AG04450 (cell line): ENCODE results near the gene PERM1. TPM values are rescaled to one million over a fixed set of nuclear protein-coding genes. Genes with fewer than 3 reads are reported as not detected.

ENCODE experiments used
- CTCF ChIA-PET: fragments of 300-600, 350-600 bp; formaldehyde crosslinking; extraction: SDS; loops from one replicate; lab custom pipeline; 2022; ENCODE audit warnings: antibody characterized with exemption, inconsistent platforms; lab: Charles Lee
- POLR2A ChIA-PET: fragments of 350-600 bp; formaldehyde crosslinking; extraction: SDS; loops from one replicate; lab custom pipeline; 2021; ENCODE audit warnings: antibody characterized with exemption, inconsistent platforms; lab: Yijun Ruan, JAX
- DNase-seq: peaks from one replicate; pipeline ENCODE4 v3.0.0-alpha.2; 2011; ENCODE audit warnings: low read depth, low spot score
- H3K27ac ChIP-seq: one replicate; pipeline ENCODE4 v1.5.1; 2012; ENCODE audit warnings: low read depth, low read length, control low read depth
- H3K27me3 ChIP-seq: one replicate; pipeline ENCODE4 v1.6.0; 2012; ENCODE audit warnings: low read length; ENCODE audit not compliant: control insufficient read depth, insufficient read depth
- H3K4me3 ChIP-seq: 2 replicates; pipeline ENCODE4 v1.5.1; 2011; ENCODE audit warnings: mild to moderate bottlenecking, low read depth, low read length, control low read depth
- H3K9me3 ChIP-seq: 2 replicates; pipeline ENCODE4 v1.5.1; 2012; ENCODE audit warnings: low read length; ENCODE audit not compliant: control insufficient read depth, insufficient read depth
- CTCF ChIP-seq: IDR thresholded peaks from 2 replicates; pipeline ENCODE4 v1.5.1; 2011; ENCODE audit warnings: low read depth, low read length, control low read depth, inconsistent platforms
- polyA plus RNA-seq: library from polyadenylated mRNA; depleted of rRNA; stranded (reverse); fragments of >200 nt; gene quantifications from 2 replicates; pipeline ENCODE4 v1.2.3, GENCODE V29; 2011

The PERM1 gene
- polyA plus RNA-seq, 1 experiment, result not detected

- no peak for TF ChIP-seq CTCF
- Histone ChIP-seq H3K27me3 (no peaks in the 10 kb centered on the region), H3K27ac (no peak overlapping the region), H3K4me3 (no peak overlapping the region), H3K9me3 (peaks cover 4% of the 10 kb centered on the region; the same call in 1 of the 2 replicates)
- ChIA-PET POLR2A (no interaction called here), CTCF (no interaction called here)
- no peak for DNase-seq
Measured at GRCh38 chr1:962381-963300, 19.3 kb downstream of the PERM1 start.

- ChIA-PET CTCF (no interaction called here), POLR2A (interaction anchor here (0.8 kb wide), 1 partner anchor 12 kb away, joined by 3 read pairs; no protein-coding TSS in a partner anchor)
- no peak overlapping the region for H3K27ac ChIP-seq
- no peak for DNase-seq
- peaks cover 4% of the 10 kb centered on the region; the same call in 1 of the 2 replicates for H3K9me3 ChIP-seq
- TF ChIP-seq CTCF, result no peak
- H3K4me3 ChIP-seq, result peak overlapping the region; percentile 65
- H3K27me3 ChIP-seq, result no peaks in the 10 kb centered on the region
Measured at GRCh38 chr1:961132-961669, 20.7 kb downstream of the PERM1 start.

GRCh38 chr1:960363-961131 lies 21.3 kb downstream of the PERM1 start, which contains the start of gene KLHL17:
TSS of gene KLHL17 (plus strand) at chr1:960584. CDS start at chr1:960694, 110 bp downstream.
- no peak for TF ChIP-seq CTCF
- CTCF ChIA-PET, result no interaction called here
- DNase-seq, result no peak
- H3K27me3 ChIP-seq, result no peaks in the 10 kb centered on the region
- H3K4me3 ChIP-seq, result peak within 1 kb of the TSS; percentile 65
- H3K27ac ChIP-seq, result no peak within 1 kb of the TSS
- peaks cover 4% of the 10 kb centered on the region; the same call in 1 of the 2 replicates for H3K9me3 ChIP-seq
- POLR2A ChIA-PET, result interaction anchor here (0.8 kb wide), 1 partner anchor 12 kb away, joined by 3 read pairs; no protein-coding TSS in a partner anchor

- DNase-seq, result no peak
- Histone ChIP-seq H3K4me3 (peak overlapping the region; percentile 65), H3K27me3 (no peaks in the 10 kb centered on the region), H3K27ac (no peak overlapping the region), H3K9me3 (peaks cover 4% of the 10 kb centered on the region; the same call in 1 of the 2 replicates)
- POLR2A ChIA-PET, result no interaction called here
- no peak for TF ChIP-seq CTCF
- CTCF ChIA-PET, result interaction anchor here (1.3 kb wide), 1 partner anchor 24 kb away, joined by 4 read pairs; no protein-coding TSS in a partner anchor
Measured at GRCh38 chr1:959731-960362, 22.0 kb downstream of the PERM1 start.
